ENCODE results near the gene CCL17. TPM values are rescaled to one million over a fixed set of nuclear protein-coding genes. Genes with fewer than 3 reads are reported as not detected.

Gene CCL17
- polyA plus RNA-seq, 1 experiment, result not detected

GRCh38 chr16:57427307-57427706 lies 22.7 kb downstream of the CCL17 start:
- H3K27me3 ChIP-seq (ENCODE audit: control insufficient read depth, insufficient read depth, low read length), result no peaks in the 10 kb centered on the region
- H3K4me3 ChIP-seq (ENCODE audit: low read depth, low read length), result no peak overlapping the region
- TF ChIP-seq CTCF (IDR thresholded peaks at IDR 0.05; ENCODE audit: low read depth, low read length), result no peak
- H3K27ac ChIP-seq (ENCODE audit: low read depth, low read length), result no peak overlapping the region
- POLR2A ChIA-PET, result no interaction called here
- H3K9me3 ChIP-seq (ENCODE audit: control insufficient read depth, insufficient read depth, low read length), result no peaks in the 10 kb centered on the region
- no peak for DNase-seq (ENCODE audit: low read depth, low spot score)
- CTCF ChIA-PET, result interaction anchor here (1.5 kb wide), 1 partner anchor 9 kb away, joined by 6 read pairs; no protein-coding TSS in a partner anchor

- TF ChIP-seq CTCF (IDR thresholded peaks at IDR 0.05; ENCODE audit: low read depth, low read length), result no peak
- CTCF ChIA-PET, result no interaction called here
- Histone ChIP-seq H3K9me3 (ENCODE audit: control insufficient read depth, insufficient read depth, low read length) (no peaks in the 10 kb centered on the region), H3K27me3 (ENCODE audit: control insufficient read depth, insufficient read depth, low read length) (no peaks in the 10 kb centered on the region), H3K27ac (ENCODE audit: low read depth, low read length) (no peak overlapping the region), H3K4me3 (ENCODE audit: low read depth, low read length) (no peak overlapping the region)
- DNase-seq (ENCODE audit: low read depth, low spot score), result no peak
- POLR2A ChIA-PET, result no interaction called here
These were observed 23.3 kb downstream of the CCL17 start for GRCh38 chr16:57427824-57428223.

- TF ChIP-seq CTCF (IDR thresholded peaks at IDR 0.05; ENCODE audit: low read depth, low read length), result no peak
- ChIA-PET POLR2A (no interaction called here), CTCF (interaction anchor here (1.8 to 4.1 kb wide), 3 partner anchors 8 to 32 kb away, joined by 8 to 16 read pairs (median 15); partner anchors contain the start of gene POLR2C)
- Histone ChIP-seq H3K27ac (ENCODE audit: low read depth, low read length) (no peak overlapping the region), H3K4me3 (ENCODE audit: low read depth, low read length) (no peak overlapping the region), H3K27me3 (ENCODE audit: control insufficient read depth, insufficient read depth, low read length) (no peaks in the 10 kb centered on the region), H3K9me3 (ENCODE audit: control insufficient read depth, insufficient read depth, low read length) (no peaks in the 10 kb centered on the region)
- DNase-seq (ENCODE audit: low read depth, low spot score), result no peak
These were observed 26.4 kb downstream of the CCL17 start for GRCh38 chr16:57430955-57431354.

GRCh38 chr16:57432505-57432904 lies 27.9 kb downstream of the CCL17 start:
- POLR2A ChIA-PET, result no interaction called here
- no peaks in the 10 kb centered on the region for H3K9me3 ChIP-seq (ENCODE audit: control insufficient read depth, insufficient read depth, low read length)
- no peak for DNase-seq (ENCODE audit: low read depth, low spot score)
- no peaks in the 10 kb centered on the region for H3K27me3 ChIP-seq (ENCODE audit: control insufficient read depth, insufficient read depth, low read length)
- H3K4me3 ChIP-seq (ENCODE audit: low read depth, low read length), result no peak overlapping the region
- CTCF ChIA-PET, result interaction anchor here (0.5 to 4.1 kb wide), 7 partner anchors 10 to 625 kb away, joined by 3 to 16 read pairs (median 8); partner anchors contain the start of gene POLR2C
- no peak overlapping the region for H3K27ac ChIP-seq (ENCODE audit: low read depth, low read length)
- no peak for TF ChIP-seq CTCF (IDR thresholded peaks at IDR 0.05; ENCODE audit: low read depth, low read length)

- Histone ChIP-seq H3K27ac (ENCODE audit: low read depth, low read length) (no peak overlapping the region), H3K4me3 (ENCODE audit: low read depth, low read length) (no peak overlapping the region), H3K27me3 (ENCODE audit: control insufficient read depth, insufficient read depth, low read length) (no peaks in the 10 kb centered on the region), H3K9me3 (ENCODE audit: control insufficient read depth, insufficient read depth, low read length) (no peaks in the 10 kb centered on the region)
- no peak for DNase-seq (ENCODE audit: low read depth, low spot score)
- ChIA-PET CTCF (interaction anchor here (0.5 to 2.7 kb wide), 5 partner anchors 10 to 625 kb away, joined by 3 to 15 read pairs (median 7); no protein-coding TSS in a partner anchor), POLR2A (interaction anchor here (0.6 kb wide), 1 partner anchor 198 kb away, joined by 3 read pairs; no protein-coding TSS in a partner anchor)
- no peak for TF ChIP-seq CTCF (IDR thresholded peaks at IDR 0.05; ENCODE audit: low read depth, low read length)
These were observed 28.4 kb downstream of the CCL17 start for GRCh38 chr16:57432989-57433388.

All from AG04450 (cell line).